GM18907 (cell line): ENCODE measurements around the gene AKT1.
A peak's percentile ranks its signal among the peaks of the same experiment; 100 is the strongest.
"Not testable (repeated sequence)": the region's sequence is repeated elsewhere in the genome, so short reads cannot be mapped to it uniquely, and the experiment has no call there.

Experiments used
- ATAC-seq: cut with Tn5 transposase; IDR thresholded peaks from one replicate; pipeline ENCODE4 v1.9.1; 2021; ENCODE audit warnings: mild to moderate bottlenecking, moderate library complexity; ENCODE audit not compliant: unreplicated experiment

The AKT1 gene

GRCh38 chr14:104819361-104819781 lies 23.8 kb upstream of the AKT1 start:
- no peak for ATAC-seq

GRCh38 chr14:104818714-104819161 lies 23.2 kb upstream of the AKT1 start:
- no peak for ATAC-seq

- ATAC-seq = no peak
Measured at GRCh38 chr14:104817930-104818713, 22.6 kb upstream of the AKT1 start.

GRCh38 chr14:104816616-104816884 lies 21.0 kb upstream of the AKT1 start:
- ATAC-seq = peak; percentile 3

- ATAC-seq = not testable (repeated sequence)
Measured at GRCh38 chr14:104814701-104815100, 19.2 kb upstream of the AKT1 start.

GRCh38 chr14:104813286-104813685 lies 17.7 kb upstream of the AKT1 start:
- no peak for ATAC-seq

GRCh38 chr14:104810316-104810715 lies 14.8 kb upstream of the AKT1 start:
- no peak for ATAC-seq

- no peak for ATAC-seq
Measured at GRCh38 chr14:104808456-104808855, 12.9 kb upstream of the AKT1 start.

GRCh38 chr14:104806625-104807465 lies 11.3 kb upstream of the AKT1 start:
- no peak for ATAC-seq

- no peak for ATAC-seq
Measured at GRCh38 chr14:104805941-104806624, 10.5 kb upstream of the AKT1 start.

GRCh38 chr14:104805326-104805678 lies 9.8 kb upstream of the AKT1 start:
- no peak for ATAC-seq

GRCh38 chr14:104804481-104805325 lies 9.2 kb upstream of the AKT1 start:
- ATAC-seq = no peak

GRCh38 chr14:104803912-104804410 lies 8.4 kb upstream of the AKT1 start:
- no peak for ATAC-seq

GRCh38 chr14:104803280-104803911 lies 7.8 kb upstream of the AKT1 start:
- ATAC-seq = no peak

- ATAC-seq = no peak
Measured at GRCh38 chr14:104802394-104803184, 7.0 kb upstream of the AKT1 start.

GRCh38 chr14:104801520-104802393 lies 6.2 kb upstream of the AKT1 start:
- ATAC-seq = no peak

GRCh38 chr14:104800771-104801519 lies 5.4 kb upstream of the AKT1 start, which contains the start of gene ZBTB42:
Gene ZBTB42, plus strand, starts transcription at chr14:104801101. Its CDS starts 97 bp downstream, at chr14:104801198.
- peak; percentile 34 for ATAC-seq
